G401 (cell line): ENCODE results near the gene NEUROD6. TPM values are rescaled to one million over a fixed set of nuclear protein-coding genes. Genes with fewer than 3 reads are reported as not detected.

Experiments
- DNase-seq: peaks from one replicate; pipeline ENCODE4 v3.0.0-alpha.2; 2015; ENCODE audit warnings: low spot score
- in situ Hi-C: cut with HindIII; loops from 2 replicates; pipeline ENCODE4 v1.10.0; 2016; ENCODE audit warnings: low sequenced_read_pairs, mixed read lengths
- total RNA-seq: library from RNA; depleted of rRNA; stranded (reverse); fragments of >200 nt; shearing (Covaris generic); gene quantifications from 2 replicates; pipeline ENCODE4 v1.2.3, GENCODE V29; 2014; rRNA removed

The NEUROD6 gene
- total RNA-seq, 1 experiment from 2014 or later: not detected

DNA sequence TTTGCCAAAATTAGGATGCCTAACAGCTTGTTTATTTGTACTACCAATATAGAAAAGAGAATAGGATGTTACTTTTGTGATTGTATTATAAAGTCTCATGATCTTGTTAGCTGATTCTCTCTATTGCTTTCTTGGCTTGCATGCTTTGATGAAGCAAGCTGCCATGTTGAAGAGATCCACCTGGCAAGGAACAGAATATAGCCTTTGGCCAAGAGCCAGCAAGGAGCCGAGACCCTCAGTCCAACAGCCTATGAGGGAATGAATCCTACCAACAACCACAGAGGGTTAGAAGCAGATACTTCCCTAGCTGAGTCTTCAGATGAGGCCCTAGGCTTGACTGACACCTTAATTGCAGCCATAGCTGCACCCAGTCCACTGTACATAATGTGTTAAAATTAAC lies 41.2 kb downstream of the NEUROD6 start:
- in situ Hi-C loops: no loop called here
- no peak for DNase-seq

DNA sequence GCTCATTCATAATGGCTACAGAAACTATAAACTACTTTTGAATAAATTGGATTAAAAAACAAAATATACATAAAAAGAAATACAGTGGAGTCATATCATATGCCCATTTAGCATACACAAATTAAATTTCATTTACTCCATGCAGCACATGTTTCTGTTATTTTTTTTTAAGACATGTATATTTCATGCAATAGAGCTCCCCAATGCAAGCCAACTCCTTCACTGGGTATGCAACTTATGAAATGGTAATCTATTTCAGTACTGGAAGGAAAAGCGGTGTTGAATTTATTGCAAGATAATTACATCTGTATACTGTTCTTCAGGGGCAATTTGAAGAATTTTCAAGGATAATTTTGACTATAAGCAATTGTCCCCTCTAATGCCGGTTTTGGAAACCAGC lies 49.9 kb downstream of the NEUROD6 start:
- DNase-seq: no peak
- in situ Hi-C loops: no loop called here

Other genes with a start within 250 kb of the NEUROD6 start
- not detected in 2 replicates for gene ITPRID1, start 173.4 kb upstream of the NEUROD6 start, total RNA-seq